ENCODE results near the gene DIP2C. TPM values are rescaled to one million over a fixed set of nuclear protein-coding genes. Genes with fewer than 3 reads are reported as not detected.

The DIP2C gene
- total RNA-seq, 2 experiments from 2014 or later = 0.70 to 0.76 TPM

GRCh38 chr10:581776-582330, 107.6 kb downstream of the DIP2C start:
- H3K4me1 Mint-ChIP-seq = no peaks in the 10 kb centered on the region
- no peak overlapping the region for H3K27ac Mint-ChIP-seq
- no peak overlapping the region for H3K4me3 Mint-ChIP-seq
- peaks cover 4% of the 10 kb centered on the region for H3K9me3 Mint-ChIP-seq
- H3K27me3 Mint-ChIP-seq = peaks cover 2% of the 10 kb centered on the region
- ChIA-PET CTCF (no interaction called here), POLR2A (no interaction called here)
- DNase-seq = no peak
- no peaks in the 10 kb centered on the region for H3K36me3 Mint-ChIP-seq (ENCODE audit: low read depth)

GRCh38 chr10:580778-581177, 108.7 kb downstream of the DIP2C start:
- ChIA-PET CTCF (no interaction called here), POLR2A (no interaction called here)
- no peak for DNase-seq
- Mint-ChIP-seq H3K36me3 (ENCODE audit: low read depth) (no peaks in the 10 kb centered on the region), H3K27me3 (peaks cover 2% of the 10 kb centered on the region), H3K9me3 (peaks cover 4% of the 10 kb centered on the region), H3K4me3 (no peak overlapping the region), H3K4me1 (no peaks in the 10 kb centered on the region), H3K27ac (no peak overlapping the region)

GRCh38 chr10:576130-576465, 113.4 kb downstream of the DIP2C start:
- no peak overlapping the region for H3K27ac Mint-ChIP-seq
- H3K9me3 Mint-ChIP-seq = peaks cover 4% of the 10 kb centered on the region
- CTCF ChIA-PET = no interaction called here
- no peaks in the 10 kb centered on the region for H3K36me3 Mint-ChIP-seq (ENCODE audit: low read depth)
- H3K4me1 Mint-ChIP-seq = no peaks in the 10 kb centered on the region
- peaks cover 7% of the 10 kb centered on the region for H3K27me3 Mint-ChIP-seq
- no peak for DNase-seq
- POLR2A ChIA-PET = no interaction called here
- H3K4me3 Mint-ChIP-seq = no peak overlapping the region

GRCh38 chr10:575402-576129, 113.9 kb downstream of the DIP2C start:
- Mint-ChIP-seq H3K36me3 (ENCODE audit: low read depth) (no peaks in the 10 kb centered on the region), H3K27me3 (peaks cover 7% of the 10 kb centered on the region), H3K4me3 (no peak overlapping the region), H3K9me3 (peaks cover 4% of the 10 kb centered on the region), H3K27ac (no peak overlapping the region), H3K4me1 (no peaks in the 10 kb centered on the region)
- CTCF ChIA-PET = no interaction called here
- DNase-seq = no peak
- POLR2A ChIA-PET = no interaction called here

- Mint-ChIP-seq H3K27ac (no peak overlapping the region), H3K36me3 (ENCODE audit: low read depth) (no peaks in the 10 kb centered on the region), H3K4me3 (no peak overlapping the region), H3K9me3 (peaks cover 4% of the 10 kb centered on the region), H3K27me3 (peaks cover 7% of the 10 kb centered on the region), H3K4me1 (no peaks in the 10 kb centered on the region)
- DNase-seq = no peak
- POLR2A ChIA-PET = no interaction called here
- CTCF ChIA-PET = no interaction called here
Observed at GRCh38 chr10:572696-573095, 116.8 kb downstream of the DIP2C start.

- H3K36me3 Mint-ChIP-seq (ENCODE audit: low read depth) = no peaks in the 10 kb centered on the region
- H3K4me3 Mint-ChIP-seq = no peak overlapping the region
- ChIA-PET CTCF (no interaction called here), POLR2A (no interaction called here)
- H3K9me3 Mint-ChIP-seq = peaks cover 4% of the 10 kb centered on the region
- no peak for DNase-seq
- H3K27ac Mint-ChIP-seq = no peak overlapping the region
- no peaks in the 10 kb centered on the region for H3K4me1 Mint-ChIP-seq
- H3K27me3 Mint-ChIP-seq = peaks cover 5% of the 10 kb centered on the region
Observed at GRCh38 chr10:571688-572451, 117.6 kb downstream of the DIP2C start.

- no peak overlapping the region for H3K4me3 Mint-ChIP-seq
- CTCF ChIA-PET = no interaction called here
- no peak overlapping the region for H3K27ac Mint-ChIP-seq
- POLR2A ChIA-PET = no interaction called here
- no peaks in the 10 kb centered on the region for H3K36me3 Mint-ChIP-seq (ENCODE audit: low read depth)
- H3K27me3 Mint-ChIP-seq = peaks cover 5% of the 10 kb centered on the region
- H3K4me1 Mint-ChIP-seq = no peaks in the 10 kb centered on the region
- peaks cover 4% of the 10 kb centered on the region for H3K9me3 Mint-ChIP-seq
- no peak for DNase-seq
Observed at GRCh38 chr10:571166-571565, 118.3 kb downstream of the DIP2C start.

GRCh38 chr10:570628-571163, 118.8 kb downstream of the DIP2C start:
- peaks cover 4% of the 10 kb centered on the region for H3K9me3 Mint-ChIP-seq
- H3K36me3 Mint-ChIP-seq (ENCODE audit: low read depth) = no peaks in the 10 kb centered on the region
- ChIA-PET CTCF (no interaction called here), POLR2A (no interaction called here)
- DNase-seq = no peak
- no peaks in the 10 kb centered on the region for H3K4me1 Mint-ChIP-seq
- H3K4me3 Mint-ChIP-seq = no peak overlapping the region
- H3K27ac Mint-ChIP-seq = no peak overlapping the region
- peaks cover 4% of the 10 kb centered on the region for H3K27me3 Mint-ChIP-seq

- Mint-ChIP-seq H3K36me3 (ENCODE audit: low read depth) (no peaks in the 10 kb centered on the region), H3K27me3 (no peaks in the 10 kb centered on the region), H3K4me1 (no peaks in the 10 kb centered on the region), H3K9me3 (peaks cover 4% of the 10 kb centered on the region), H3K4me3 (no peak overlapping the region), H3K27ac (no peak overlapping the region)
- CTCF ChIA-PET = no interaction called here
- POLR2A ChIA-PET = no interaction called here
- DNase-seq = no peak
Observed at GRCh38 chr10:569961-570627, 119.4 kb downstream of the DIP2C start.

- Mint-ChIP-seq H3K27me3 (no peaks in the 10 kb centered on the region), H3K4me1 (no peaks in the 10 kb centered on the region), H3K4me3 (no peak overlapping the region), H3K9me3 (peaks cover 4% of the 10 kb centered on the region), H3K36me3 (ENCODE audit: low read depth) (no peaks in the 10 kb centered on the region), H3K27ac (no peak overlapping the region)
- no peak for DNase-seq
- CTCF ChIA-PET = no interaction called here
- POLR2A ChIA-PET = no interaction called here
Observed at GRCh38 chr10:568848-569247, 120.6 kb downstream of the DIP2C start.

- peaks cover 6% of the 10 kb centered on the region for H3K9me3 Mint-ChIP-seq
- POLR2A ChIA-PET = no interaction called here
- H3K27ac Mint-ChIP-seq = no peak overlapping the region
- no peak for DNase-seq
- H3K36me3 Mint-ChIP-seq (ENCODE audit: low read depth) = no peaks in the 10 kb centered on the region
- H3K4me3 Mint-ChIP-seq = no peak overlapping the region
- H3K4me1 Mint-ChIP-seq = no peaks in the 10 kb centered on the region
- H3K27me3 Mint-ChIP-seq = no peaks in the 10 kb centered on the region
- CTCF ChIA-PET = no interaction called here
Observed at GRCh38 chr10:567869-568268, 121.6 kb downstream of the DIP2C start.

- peaks cover 6% of the 10 kb centered on the region for H3K9me3 Mint-ChIP-seq
- no peaks in the 10 kb centered on the region for H3K27me3 Mint-ChIP-seq
- ChIA-PET POLR2A (no interaction called here), CTCF (no interaction called here)
- H3K36me3 Mint-ChIP-seq (ENCODE audit: low read depth) = no peaks in the 10 kb centered on the region
- DNase-seq = no peak
- H3K4me1 Mint-ChIP-seq = no peaks in the 10 kb centered on the region
- H3K27ac Mint-ChIP-seq = no peak overlapping the region
- no peak overlapping the region for H3K4me3 Mint-ChIP-seq
Observed at GRCh38 chr10:566241-566885, 123.1 kb downstream of the DIP2C start.

- POLR2A ChIA-PET = no interaction called here
- Mint-ChIP-seq H3K4me3 (no peak overlapping the region), H3K27me3 (no peaks in the 10 kb centered on the region), H3K4me1 (no peaks in the 10 kb centered on the region), H3K36me3 (ENCODE audit: low read depth) (no peaks in the 10 kb centered on the region), H3K9me3 (peaks cover 6% of the 10 kb centered on the region), H3K27ac (no peak overlapping the region)
- CTCF ChIA-PET = no interaction called here
- no peak for DNase-seq
Observed at GRCh38 chr10:565676-566075, 123.8 kb downstream of the DIP2C start.

Data from activated CD4-positive, alpha-beta memory T cell treated with anti-CD3 and anti-CD28 coated beads, Interleukin-2, amount 10 ng/mL, durations not matched to agents 7 days and 5 days (primary cell).